Uterine smooth muscle cell (primary cell): Measurements from ENCODE around the gene PRKCE. TPM values are rescaled to one million over a fixed set of nuclear protein-coding genes. Genes with fewer than 3 reads are reported as not detected.

ENCODE experiments used
- total RNA-seq: library from RNA; depleted of rRNA; stranded (reverse); fragments of >200 nt; gene quantifications from 2 replicates; pipeline ENCODE4 v1.2.3, GENCODE V29; 2014

PRKCE gene
- total RNA-seq = 9.1 and 11.5 TPM in 2 replicates

GRCh38 chr2:45651415-45652089, at the start of gene PRKCE:
Gene PRKCE (plus strand): TSS chr2:45651675.

GRCh38 chr2:45611020-45611859, 40.2 kb upstream of the PRKCE start, which contains the start of gene SRBD1:
Gene SRBD1 (minus strand): TSS chr2:45611267. CDS start chr2:45605441, 5,826 bp downstream.

Other genes starting within 250 kb of the PRKCE start
- 21.4 and 32.6 TPM in 2 replicates for gene SRBD1, start 40.4 kb upstream of the PRKCE start, total RNA-seq